ENCODE results near the gene SPATC1L.

- no peak for TF ChIP-seq CTCF (IDR thresholded peaks at IDR 0.05 in 4 of 5, conservative IDR thresholded peaks at IDR 0.05 in 1 of 5)
- no peak for TF ChIP-seq POLR2A (IDR thresholded peaks at IDR 0.05)
These were observed 52.2 kb downstream of the SPATC1L start for GRCh38 chr21:46131838-46132651.

Data from gastrocnemius medialis (tissue), 4 donors.